K562 (cell line): ENCODE results near the gene C1orf105. TPM values are rescaled to one million over a fixed set of nuclear protein-coding genes. Genes with fewer than 3 reads are reported as not detected.

ENCODE experiments used
- ATAC-seq: fragments of 200-7000 bp; cut with Tn5 transposase; 3 replicates; pipeline ENCODE4 v1.9.1; 2020; ENCODE audit warnings: moderate library complexity
- BruUV-seq: library from RNA; stranded (reverse); fragments of 400-500 nt; replicated peaks from 2 replicates; lab custom pipeline; 2021; lab: Mats Ljungman, UMichigan
- CTCF ChIA-PET: fragments of 300-600 bp; formaldehyde crosslinking; extraction: SDS; loops from one replicate; lab custom pipeline; 2021; ENCODE audit warnings: low intra/inter-chr PET ratio; lab: Yijun Ruan, JAX
- POLR2A ChIA-PET: fragments of 300-600, 350-650 bp; sonication (Branson Sonifier 250); formaldehyde crosslinking; extraction: SDS; loops from one replicate; lab custom pipeline; 2021; ENCODE audit warnings: antibody characterized with exemption, inconsistent platforms; lab: Yijun Ruan, JAX
- DNase-seq, 4 experiments: peaks; one replicate each; pipeline versions ENCODE4 v3.0.0 to v3.0.0-alpha.2; 2011 to 2018; ENCODE audit warnings: low spot score in 3 of 4, mixed read lengths in 3 of 4; ENCODE audit errors: extremely low read depth in 1 of 4
- FAIRE-seq: peaks from 2 replicates; lab custom pipeline; 2011; peaks lifted over from hg19 to GRCh38; lab: Jason Lieb, UNC
- H2AFZ ChIP-seq: 2 replicates; pipeline ENCODE4 v1.6.0; 2011; ENCODE audit warnings: low read depth, low read length, control low read depth, inconsistent platforms
- H3K27ac ChIP-seq: fragments of 200-600 bp; 3 replicates; pipeline ENCODE4 v1.8.0; 2011; ENCODE audit warnings: low read depth, mild to moderate bottlenecking, control low read depth, inconsistent platforms, low read length, moderate library complexity, mixed read lengths; ENCODE audit errors: extremely low read depth
- H3K27me3 ChIP-seq, 2 experiments: fragments of 300-600 bp in 1 of 2; 2 replicates in 1 of 2; 3 replicates in 1 of 2; pipeline versions ENCODE4 v1.6.0 to v1.8.0; 2011; ENCODE audit warnings: inconsistent platforms in 2 of 2, low read length in 2 of 2, mild to moderate bottlenecking in 1 of 2, mixed read lengths in 1 of 2, moderate library complexity in 1 of 2; ENCODE audit not compliant: control insufficient read depth in 2 of 2, insufficient read depth in 2 of 2
- H3K36me3 ChIP-seq: fragments of 300-600 bp; 3 replicates; pipeline ENCODE4 v1.8.0; 2011; ENCODE audit warnings: mild to moderate bottlenecking, low read length, inconsistent platforms; ENCODE audit not compliant: control insufficient read depth, insufficient read depth
- H3K4me1 ChIP-seq, 2 experiments: fragments of 200-600 bp in 1 of 2; replicated peaks in 1 of 2; 2 replicates in 1 of 2; 3 replicates in 1 of 2; pipeline versions ENCODE4 v1.5.1 to v1.8.0; 2011; ENCODE audit warnings: inconsistent platforms in 2 of 2, low read length in 2 of 2, mild to moderate bottlenecking in 1 of 2, mixed read lengths in 1 of 2, moderate library complexity in 1 of 2; ENCODE audit not compliant: control insufficient read depth in 2 of 2, insufficient read depth in 2 of 2
- H3K4me2 ChIP-seq: 2 replicates; pipeline ENCODE4 v1.6.1; 2011; ENCODE audit warnings: low read length, control low read depth, inconsistent platforms, mixed read lengths; ENCODE audit not compliant: insufficient read depth
- H3K4me3 ChIP-seq: fragments of 200-600 bp; sonication (generic), shearing (Covaris generic); 2 replicates; pipeline ENCODE4 v1.5.1; 2016; ENCODE audit warnings: control low read depth, inconsistent platforms
- H3K79me2 ChIP-seq: fragments of 200-600 bp; 3 replicates; pipeline ENCODE4 v1.8.0; 2011; ENCODE audit warnings: low read length, inconsistent platforms; ENCODE audit not compliant: control insufficient read depth, insufficient read depth
- H3K9ac ChIP-seq, 2 experiments: 2 replicates each; pipeline versions ENCODE4 v1.6.0 to v1.6.1; 2011; ENCODE audit warnings: low read depth in 2 of 2, low read length in 2 of 2, control low read depth in 1 of 2, inconsistent platforms in 1 of 2, mild to moderate bottlenecking in 1 of 2, mixed read lengths in 1 of 2; ENCODE audit not compliant: insufficient read depth in 1 of 2
- H3K9me1 ChIP-seq: one replicate; pipeline ENCODE4 v1.6.0; 2011; ENCODE audit warnings: inconsistent platforms, mild to moderate bottlenecking, low read length, moderate library complexity; ENCODE audit not compliant: control insufficient read depth, insufficient read depth
- H3K9me3 ChIP-seq: replicated peaks from 2 replicates; pipeline ENCODE4 v1.5.1; 2011; ENCODE audit warnings: low read depth, low read length, inconsistent platforms; ENCODE audit not compliant: control insufficient read depth, insufficient read depth
- H4K20me1 ChIP-seq: replicated peaks from 2 replicates; pipeline ENCODE4 v1.6.1; 2011; ENCODE audit warnings: low read length, inconsistent platforms, mixed read lengths; ENCODE audit not compliant: control insufficient read depth, insufficient read depth
- E2F4 ChIP-seq: sonication (generic); formaldehyde crosslinking; IDR thresholded peaks from 2 replicates; pipeline ENCODE4 v1.8.0; 2022; ENCODE audit warnings: mild to moderate bottlenecking, low read depth, missing genetic modification reagents
- NFE2L1 ChIP-seq: fragments of 450-650 bp; IDR thresholded peaks from 2 replicates; pipeline ENCODE4 v1.6.1; 2016; ENCODE audit warnings: missing genetic modification characterization, low read depth, mild to moderate bottlenecking, missing compliant biosample characterization, moderate library complexity, borderline replicate concordance
- NKRF ChIP-seq: fragments of 450-650 bp; IDR thresholded peaks from 2 replicates; pipeline ENCODE4 v1.6.1; 2016; ENCODE audit warnings: borderline replicate concordance
- WGBS: fragments of 100-300 bp; shearing (Covaris generic); methylation state at CpG from one replicate; pipeline ENCODE4 v1.1.6; 2016; ENCODE audit warnings: low coverage, mixed read lengths; ENCODE audit not compliant: insufficient coverage; ENCODE audit errors: missing lambda C conversion rate; 5-methylcytosine and 5-hydroxymethylcytosine counted together
- in situ Hi-C: fragments of 300-500 bp; cut with MboI; formaldehyde crosslinking; loops from 4 replicates; pipeline ENCODE4 v1.15.0; 2018; ENCODE audit warnings: inconsistent platforms, mixed read lengths
- intact Hi-C: fragments of 100-400 bp; cut with micrococcal nuclease; formaldehyde crosslinking; loops from 2 replicates; pipeline ENCODE4 v1.14.2; 2022
- polyA plus RNA-seq, 8 experiments: library from polyadenylated mRNA; depleted of rRNA in 4 of 8; stranded (reverse) in 5 of 8; unstranded in 3 of 8; fragments of >200 nt; fragmentation: Nextera tagmentation in 2 of 8; fragmentation: Illumina TruSeq in 1 of 8; extraction: Ambion mirVana in 2 of 8; extraction: Trizol in 1 of 8; gene quantifications; 2 replicates each; pipeline versions ENCODE4 v1.2.1 to v1.2.3, GENCODE V29; 2011 to 2014; ENCODE audit warnings: inconsistent platforms in 1 of 8, missing spikeins in 1 of 8
- total RNA-seq, 7 experiments: library from RNA; depleted of rRNA in 6 of 7; stranded (reverse); fragments of >200 nt in 6 of 7; fragmentation: Illumina TruSeq in 2 of 7; extraction: Trizol in 2 of 7; gene quantifications; 2 replicates each; pipeline versions ENCODE4 v1.2.1 to v1.2.3, GENCODE V29; 2011 to 2021; ENCODE audit warnings: low replicate concordance in 1 of 7

The C1orf105 gene
- total and polyA plus RNA-seq, 9 of the 15 experiments (the other 6 are each of a cell fraction or from before 2014, with no cell fraction given) = 0.08 TPM; not detected in 8

- Histone ChIP-seq H3K9me3 (no peaks in the 10 kb centered on the region), H3K4me2 (no peak overlapping the region), H3K4me3 (no peak overlapping the region), H3K9ac (no peak overlapping the region), H4K20me1 (no peaks in the 10 kb centered on the region), H3K79me2 (no peaks in the 10 kb centered on the region), H3K9me1 (peaks cover 4% of the 10 kb centered on the region), H3K36me3 (no peaks in the 10 kb centered on the region), H3K27me3 (no peaks in the 10 kb centered on the region), H3K27ac (no peak overlapping the region), H2AFZ (no peak overlapping the region), H3K4me1 (peaks cover 9 to 13% of the 10 kb centered on the region in 2 experiments)
- TF ChIP-seq E2F4 (CRISPR knock-in tag) (no peak), NKRF (no peak), NFE2L1 (no peak)
- in situ Hi-C loops (no loop called here), intact Hi-C loops (no loop called here)
- POLR2A ChIA-PET = interaction anchor here (0.7 to 1.0 kb wide), 3 partner anchors 11 to 504 kb away, joined by 3 read pairs; no protein-coding TSS in a partner anchor
- ATAC-seq (no peak), DNase-seq (no peak), FAIRE-seq (no peak)
- CTCF ChIA-PET = no interaction called here
- no TSS peak for BruUV-seq
- 59% methylated on average over 1 of the region's 1 CpG for WGBS
These were observed 40.4 kb downstream of the C1orf105 start for GRCh38 chr1:172460887-172461315.
